ENCODE data around the gene KY. TPM values are rescaled to one million over a fixed set of nuclear protein-coding genes. Genes with fewer than 3 reads are reported as not detected.

KY gene, protein sequence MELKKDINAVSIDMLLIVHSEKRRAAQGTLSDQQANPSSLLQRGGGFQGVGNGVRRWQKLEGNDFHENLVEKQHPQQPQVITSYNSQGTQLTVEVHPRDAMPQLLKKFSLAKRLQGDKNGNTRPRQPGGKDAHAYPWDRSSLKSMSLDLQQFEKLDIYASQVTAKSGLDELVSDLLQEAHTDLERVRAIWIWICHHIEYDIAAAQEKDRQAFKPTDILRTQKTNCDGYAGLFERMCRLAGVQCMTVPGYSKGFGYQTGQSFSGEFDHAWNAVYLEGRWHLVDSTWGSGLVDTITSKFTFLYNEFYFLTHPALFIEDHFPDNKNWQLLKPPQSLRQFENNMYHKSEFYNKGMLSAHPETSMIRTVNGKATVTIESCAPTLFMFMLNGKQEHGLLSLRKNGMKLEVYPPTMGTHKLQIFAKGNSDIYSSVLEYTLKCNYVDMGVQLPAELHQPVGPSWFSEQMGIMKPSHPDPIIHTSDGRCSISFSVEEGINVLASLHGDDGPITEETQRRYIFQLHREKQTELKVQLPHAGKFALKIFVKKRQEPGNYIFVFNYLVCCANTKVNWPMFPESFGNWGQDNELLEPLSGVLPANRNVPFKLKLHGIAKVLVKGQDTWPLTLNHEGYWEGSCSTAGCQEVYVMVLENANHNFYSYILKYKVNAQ
- not detected for total RNA-seq
- 0.14 TPM for polyA plus RNA-seq (2013, experiment 1 of 2)
- polyA plus RNA-seq (2013, experiment 2 of 2), result not detected
- long read RNA-seq, experiment 1, result 0 reads
- long read RNA-seq, experiment 2, result 0 reads
- long read RNA-seq, experiment 3, result 0 reads
- long read RNA-seq, experiment 4, result 0 reads

- Mint-ChIP-seq H3K4me1 (peaks cover 5% of the 10 kb centered on the region), H3K27me3 (ENCODE audit: insufficient read depth) (peaks cover 98% of the 10 kb centered on the region), H3K9me3 (no peaks in the 10 kb centered on the region), H3K27ac (no peak within 1 kb of the TSS), H3K36me3 (ENCODE audit: low read depth) (no peaks in the 10 kb centered on the region), H3K4me3 (peak within 1 kb of the TSS; percentile 48)
- H3K4me1 ChIP-seq (ENCODE audit: control insufficient read depth, insufficient read depth, low read length), result peaks cover 5% of the 10 kb centered on the region
- H3K27me3 ChIP-seq (ENCODE audit: control insufficient read depth, insufficient read depth, low read length, poor library complexity, severe bottlenecking), result peaks cover 100% of the 10 kb centered on the region
- peak within 1 kb of the TSS; percentile 66 for H3K4me3 ChIP-seq (ENCODE audit: low read length)
- H3K9ac ChIP-seq (ENCODE audit: extremely low read depth, low read length, poor library complexity, severe bottlenecking), result no peak within 1 kb of the TSS
- TF ChIP-seq, protein P1, sequence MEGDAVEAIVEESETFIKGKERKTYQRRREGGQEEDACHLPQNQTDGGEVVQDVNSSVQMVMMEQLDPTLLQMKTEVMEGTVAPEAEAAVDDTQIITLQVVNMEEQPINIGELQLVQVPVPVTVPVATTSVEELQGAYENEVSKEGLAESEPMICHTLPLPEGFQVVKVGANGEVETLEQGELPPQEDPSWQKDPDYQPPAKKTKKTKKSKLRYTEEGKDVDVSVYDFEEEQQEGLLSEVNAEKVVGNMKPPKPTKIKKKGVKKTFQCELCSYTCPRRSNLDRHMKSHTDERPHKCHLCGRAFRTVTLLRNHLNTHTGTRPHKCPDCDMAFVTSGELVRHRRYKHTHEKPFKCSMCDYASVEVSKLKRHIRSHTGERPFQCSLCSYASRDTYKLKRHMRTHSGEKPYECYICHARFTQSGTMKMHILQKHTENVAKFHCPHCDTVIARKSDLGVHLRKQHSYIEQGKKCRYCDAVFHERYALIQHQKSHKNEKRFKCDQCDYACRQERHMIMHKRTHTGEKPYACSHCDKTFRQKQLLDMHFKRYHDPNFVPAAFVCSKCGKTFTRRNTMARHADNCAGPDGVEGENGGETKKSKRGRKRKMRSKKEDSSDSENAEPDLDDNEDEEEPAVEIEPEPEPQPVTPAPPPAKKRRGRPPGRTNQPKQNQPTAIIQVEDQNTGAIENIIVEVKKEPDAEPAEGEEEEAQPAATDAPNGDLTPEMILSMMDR (conservative IDR thresholded peaks at IDR 0.05), result peak; percentile 38
- H3K36me3 ChIP-seq (ENCODE audit: control insufficient read depth, insufficient read depth, low read length), result no peaks in the 10 kb centered on the region
- 1 to 9% methylated on average over 37 to 77 of the region's 77 CpGs for WGBS, 2 experiments (ENCODE audit: insufficient coverage in 1 of 2, insufficient read length in 1 of 2)
- DNase-seq, result peak; percentile 87
- no peaks in the 10 kb centered on the region for H3K9me3 ChIP-seq (ENCODE audit: control insufficient read depth, low read length)
- no peak within 1 kb of the TSS for H3K27ac ChIP-seq (ENCODE audit: low read depth, low read length)
Observed at GRCh38 chr3:134650431-134651346, at the start of gene KY. Gene KY, minus strand, starts transcription at chr3:134651022. Its CDS starts 62 bp downstream, at chr3:134650960.

DNA sequence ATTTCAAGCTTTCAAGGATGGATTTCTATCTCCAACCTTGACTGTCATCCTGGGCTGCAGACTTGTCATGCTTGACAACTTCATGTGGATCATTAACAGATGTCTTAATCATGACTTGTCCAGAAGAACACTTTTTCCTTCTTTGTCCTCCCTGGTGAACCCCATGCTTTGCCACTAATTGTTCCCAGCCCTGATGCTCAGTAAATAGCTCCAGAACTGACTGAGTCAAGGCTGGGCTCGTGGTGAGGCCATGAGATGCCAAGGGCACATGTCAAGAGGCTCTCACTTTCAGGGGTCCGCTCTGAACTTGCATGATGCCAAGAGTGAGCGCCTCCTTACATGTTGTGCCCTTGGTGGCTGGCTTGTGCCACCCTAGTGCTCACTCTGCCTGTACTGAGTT, 48.9 kb upstream of the KY start:
- Mint-ChIP-seq H3K4me1 (peaks cover 2% of the 10 kb centered on the region), H3K4me3 (no peak overlapping the region), H3K27ac (no peak overlapping the region), H3K9me3 (peaks cover 6% of the 10 kb centered on the region), H3K27me3 (ENCODE audit: insufficient read depth) (peaks cover 73% of the 10 kb centered on the region), H3K36me3 (ENCODE audit: low read depth) (no peaks in the 10 kb centered on the region)
- Histone ChIP-seq H3K9ac (ENCODE audit: extremely low read depth, low read length, poor library complexity, severe bottlenecking) (no peak overlapping the region), H3K27me3 (ENCODE audit: control insufficient read depth, insufficient read depth, low read length, poor library complexity, severe bottlenecking) (peaks cover 67% of the 10 kb centered on the region), H3K9me3 (ENCODE audit: control insufficient read depth, low read length) (no peaks in the 10 kb centered on the region), H3K4me3 (ENCODE audit: low read length) (no peak overlapping the region), H3K27ac (ENCODE audit: low read depth, low read length) (no peak overlapping the region), H3K36me3 (ENCODE audit: control insufficient read depth, insufficient read depth, low read length) (no peaks in the 10 kb centered on the region), H3K4me1 (ENCODE audit: control insufficient read depth, insufficient read depth, low read length) (no peaks in the 10 kb centered on the region)
- 84 to 93% methylated on average over 3 of the region's 3 CpGs for WGBS, 2 experiments (ENCODE audit: insufficient coverage in 1 of 2, insufficient read length in 1 of 2)
- no peak for DNase-seq
- TF ChIP-seq, protein P1 (conservative IDR thresholded peaks at IDR 0.05), result no peak

DNA sequence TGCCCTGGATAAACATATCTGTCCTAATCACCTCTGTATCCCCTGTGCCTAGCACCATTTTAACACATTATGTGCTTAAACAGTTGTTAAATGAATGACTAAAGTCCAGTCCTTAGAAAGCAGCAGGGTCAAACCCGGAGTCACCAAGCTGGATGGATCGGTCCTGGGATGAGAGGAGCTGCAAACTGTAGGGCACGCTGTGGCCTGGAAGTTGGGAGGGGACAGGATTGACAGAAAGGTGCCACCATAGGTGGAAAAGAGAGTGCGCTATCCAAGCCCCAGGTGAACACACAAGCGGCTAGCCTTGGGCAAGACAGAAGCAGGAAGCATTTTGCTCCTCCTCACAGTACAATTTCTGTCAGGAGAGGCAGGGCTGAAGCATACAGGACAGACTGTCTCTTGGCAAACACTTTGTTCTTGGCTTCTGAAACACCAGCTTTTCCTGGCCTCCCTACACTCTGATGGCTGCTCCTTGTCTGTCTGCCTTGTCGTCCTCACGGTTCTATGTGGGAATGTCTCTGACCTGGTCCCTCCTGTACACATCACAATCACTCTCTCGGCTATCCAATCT, 48.4 kb upstream of the KY start:
- WGBS, 2 experiments (ENCODE audit: insufficient coverage in 1 of 2, insufficient read length in 1 of 2), result 91 to 92% methylated on average over 7 to 8 of the region's 8 CpGs
- no peaks in the 10 kb centered on the region for H3K9me3 ChIP-seq (ENCODE audit: control insufficient read depth, low read length)
- peaks cover 6% of the 10 kb centered on the region for H3K9me3 Mint-ChIP-seq
- H3K4me1 ChIP-seq (ENCODE audit: control insufficient read depth, insufficient read depth, low read length), result no peaks in the 10 kb centered on the region
- H3K36me3 Mint-ChIP-seq (ENCODE audit: low read depth), result no peaks in the 10 kb centered on the region
- peaks cover 67% of the 10 kb centered on the region for H3K27me3 ChIP-seq (ENCODE audit: control insufficient read depth, insufficient read depth, low read length, poor library complexity, severe bottlenecking)
- no peak overlapping the region for H3K27ac Mint-ChIP-seq
- H3K4me3 Mint-ChIP-seq, result no peak overlapping the region
- H3K36me3 ChIP-seq (ENCODE audit: control insufficient read depth, insufficient read depth, low read length), result no peaks in the 10 kb centered on the region
- no peak overlapping the region for H3K4me3 ChIP-seq (ENCODE audit: low read length)
- H3K4me1 Mint-ChIP-seq, result peaks cover 6% of the 10 kb centered on the region
- H3K27ac ChIP-seq (ENCODE audit: low read depth, low read length), result no peak overlapping the region
- TF ChIP-seq, protein P1 (conservative IDR thresholded peaks at IDR 0.05), result no peak
- no peak overlapping the region for H3K9ac ChIP-seq (ENCODE audit: extremely low read depth, low read length, poor library complexity, severe bottlenecking)
- H3K27me3 Mint-ChIP-seq (ENCODE audit: insufficient read depth), result peaks cover 71% of the 10 kb centered on the region
- no peak for DNase-seq

All from endodermal cell (in vitro differentiated cells).